Measurements from ENCODE around the gene PRPSAP2. TPM values are rescaled to one million over a fixed set of nuclear protein-coding genes. Genes with fewer than 3 reads are reported as not detected.

The PRPSAP2 gene
- total RNA-seq, 5 donors from 2014 or later (not counting 1 experiment from before 2014, with no cell fraction given): 27.4 to 49.6 (median 39.6) TPM

DNA sequence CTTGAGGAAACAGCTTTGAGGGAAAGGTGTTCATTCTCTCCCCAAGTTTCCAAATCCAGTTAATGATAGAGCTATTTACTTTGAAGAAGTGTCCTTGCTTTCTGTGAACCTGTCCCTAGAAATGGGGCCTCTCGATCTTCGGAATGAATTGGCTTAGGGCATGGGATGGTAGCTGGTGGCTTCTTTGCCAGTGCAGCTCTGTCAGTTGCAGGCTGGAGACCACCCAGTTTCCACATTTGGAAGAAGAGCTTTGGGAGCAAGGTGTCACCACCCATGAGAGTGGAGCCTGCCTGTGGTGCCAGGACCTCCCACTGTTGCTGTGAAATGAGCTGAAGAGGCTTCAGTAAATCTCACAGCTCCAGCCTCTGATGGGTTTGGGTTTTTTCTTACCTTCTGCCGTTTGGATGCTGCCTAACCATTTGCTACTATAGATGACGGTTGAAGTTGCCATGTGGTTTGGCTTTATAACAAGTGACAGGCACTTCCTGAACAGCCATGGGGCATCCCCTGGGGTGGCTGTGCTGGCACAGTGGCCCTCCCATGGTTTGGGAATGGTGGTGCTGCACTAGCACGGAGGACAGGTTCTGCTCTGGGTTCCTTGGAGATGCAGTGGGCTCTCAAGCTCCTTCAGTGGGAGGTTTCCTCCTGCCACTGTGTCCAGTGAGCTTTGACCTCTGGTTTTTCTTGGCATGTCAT, 74.6 kb downstream of the PRPSAP2 start:
- DNase-seq: peak in 8 of 35 experiments; percentile 9 to 35 (median 12)
- POLR2A ChIA-PET: interaction anchor here in 1 of 2 donors (0.7 kb wide), 1 partner anchor 23 kb away, joined by 3 read pairs; no protein-coding TSS in a partner anchor

GRCh38 chr17:18933102-18934058, 75.4 kb downstream of the PRPSAP2 start:
- H3K27ac Mint-ChIP-seq: peak overlapping the region in 1 of 2 donors; percentile 16
- peak in 1 of 4 experiments; percentile 12 for ATAC-seq (replicated peaks in 1 of 4)
- H3K27me3 Mint-ChIP-seq: peaks cover 0 to 1% of the 10 kb centered on the region in 2 donors
- no peaks in the 10 kb centered on the region for H3K9me3 Mint-ChIP-seq
- no peak for DNase-seq
- H3K27ac ChIP-seq (ENCODE audit: low read length): no peak overlapping the region
- no peak overlapping the region for H3K4me3 ChIP-seq (ENCODE audit: control insufficient read depth in 1 of 2, extremely low read depth in 1 of 2, low read length in 1 of 2)
- H3K36me3 ChIP-seq (ENCODE audit: control insufficient read depth in 2 of 2, extremely low read depth in 1 of 2, insufficient read depth in 1 of 2, low read length in 1 of 2): peaks cover 2 to 23% of the 10 kb centered on the region in 2 donors
- peaks cover 0 to 5% of the 10 kb centered on the region in 2 experiments for H3K27me3 ChIP-seq (replicated peaks in 1 of 2; ENCODE audit: control insufficient read depth in 2 of 2, extremely low read depth in 1 of 2, insufficient read depth in 2 of 2, low read length in 1 of 2)
- H3K4me1 Mint-ChIP-seq: peaks cover 14 to 24% (median 17%) of the 10 kb centered on the region in 3 donors
- POLR2A ChIA-PET: interaction anchor here in 1 of 2 donors (0.7 kb wide), 1 partner anchor 22 kb away, joined by 3 read pairs; no protein-coding TSS in a partner anchor
- H3K36me3 Mint-ChIP-seq: peaks cover 23% of the 10 kb centered on the region
- H3K4me1 ChIP-seq (ENCODE audit: control insufficient read depth in 1 of 2, extremely low read depth in 1 of 2, insufficient read depth in 2 of 2, low read length in 2 of 2): peaks cover 0 to 14% of the 10 kb centered on the region in 2 experiments
- 22% methylated on average over 5 of the region's 14 CpGs for WGBS (ENCODE audit: insufficient coverage)
- peak overlapping the region in 1 of 3 donors; percentile 19 for H3K4me3 Mint-ChIP-seq
- H3K9me3 ChIP-seq: no peaks in the 10 kb centered on the region
- CTCF ChIA-PET: interaction anchor here (0.5 to 0.6 kb wide), 2 partner anchors 50 to 228 kb away, joined by 4 read pairs; no protein-coding TSS in a partner anchor

More for the DNA sequence above, 74.6 kb downstream of the PRPSAP2 start:
- H3K27ac Mint-ChIP-seq: no peak overlapping the region
- Histone ChIP-seq H3K4me3 (ENCODE audit: control insufficient read depth in 1 of 2, extremely low read depth in 1 of 2, low read length in 1 of 2) (no peak overlapping the region), H3K27me3 (replicated peaks in 1 of 2; ENCODE audit: control insufficient read depth in 2 of 2, extremely low read depth in 1 of 2, insufficient read depth in 2 of 2, low read length in 1 of 2) (peaks cover 0 to 3% of the 10 kb centered on the region in 2 experiments), H3K36me3 (ENCODE audit: control insufficient read depth in 2 of 2, extremely low read depth in 1 of 2, insufficient read depth in 1 of 2, low read length in 1 of 2) (peaks cover 5 to 23% of the 10 kb centered on the region in 2 donors), H3K9me3 (no peaks in the 10 kb centered on the region), H3K4me1 (ENCODE audit: control insufficient read depth in 1 of 2, extremely low read depth in 1 of 2, insufficient read depth in 2 of 2, low read length in 2 of 2) (peaks cover 0 to 14% of the 10 kb centered on the region in 2 experiments), H3K27ac (ENCODE audit: low read length) (no peak overlapping the region)
- peak overlapping the region in 1 of 3 donors; percentile 19 for H3K4me3 Mint-ChIP-seq
- peaks cover 14 to 24% (median 14%) of the 10 kb centered on the region in 3 donors for H3K4me1 Mint-ChIP-seq
- peaks cover 0 to 1% of the 10 kb centered on the region in 2 donors for H3K27me3 Mint-ChIP-seq
- peaks cover 26% of the 10 kb centered on the region for H3K36me3 Mint-ChIP-seq
- peak in 3 of 4 experiments; percentile 53 to 98 (median 79) for ATAC-seq (replicated peaks in 1 of 4)
- no peaks in the 10 kb centered on the region for H3K9me3 Mint-ChIP-seq
- CTCF ChIA-PET: interaction anchor here (0.6 kb wide), 2 partner anchors 50 to 57 kb away, joined by 3 to 4 read pairs; no protein-coding TSS in a partner anchor
- WGBS (ENCODE audit: insufficient coverage): 45% methylated on average over 5 of the region's 5 CpGs

GRCh38 chr17:18937981-18938691, 80.2 kb downstream of the PRPSAP2 start:
- Mint-ChIP-seq H3K36me3 (no peaks in the 10 kb centered on the region), H3K27me3 (peaks cover 0 to 3% of the 10 kb centered on the region in 2 donors), H3K9me3 (no peaks in the 10 kb centered on the region), H3K4me3 (no peak overlapping the region), H3K4me1 (peaks cover 8 to 18% (median 8%) of the 10 kb centered on the region in 3 donors), H3K27ac (no peak overlapping the region)
- H3K36me3 ChIP-seq (ENCODE audit: control insufficient read depth in 2 of 2, extremely low read depth in 1 of 2, insufficient read depth in 1 of 2, low read length in 1 of 2): no peaks in the 10 kb centered on the region
- ChIA-PET POLR2A (interaction anchor here in 1 of 2 donors (0.6 kb wide), 2 partner anchors 76 to 1901 kb away, joined by 3 to 6 read pairs; no protein-coding TSS in a partner anchor), CTCF (no interaction called here)
- WGBS (ENCODE audit: insufficient coverage): 82% methylated on average over 2 of the region's 8 CpGs
- no peak overlapping the region for H3K27ac ChIP-seq (ENCODE audit: low read length)
- no peaks in the 10 kb centered on the region for H3K9me3 ChIP-seq
- ATAC-seq (replicated peaks in 1 of 4) (no peak), DNase-seq (no peak)
- no peak overlapping the region for H3K4me3 ChIP-seq (ENCODE audit: control insufficient read depth in 1 of 2, extremely low read depth in 1 of 2, low read length in 1 of 2)
- peaks cover 0 to 7% of the 10 kb centered on the region in 2 experiments for H3K27me3 ChIP-seq (replicated peaks in 1 of 2; ENCODE audit: control insufficient read depth in 2 of 2, extremely low read depth in 1 of 2, insufficient read depth in 2 of 2, low read length in 1 of 2)
- H3K4me1 ChIP-seq (ENCODE audit: control insufficient read depth in 1 of 2, extremely low read depth in 1 of 2, insufficient read depth in 2 of 2, low read length in 2 of 2): peaks cover 0 to 2% of the 10 kb centered on the region in 2 experiments

- H3K9me3 ChIP-seq: no peaks in the 10 kb centered on the region
- H3K4me1 Mint-ChIP-seq: peaks cover 2 to 17% (median 3%) of the 10 kb centered on the region in 3 donors
- no peaks in the 10 kb centered on the region for H3K36me3 ChIP-seq (ENCODE audit: control insufficient read depth in 2 of 2, extremely low read depth in 1 of 2, insufficient read depth in 1 of 2, low read length in 1 of 2)
- H3K4me3 ChIP-seq (ENCODE audit: control insufficient read depth in 1 of 2, extremely low read depth in 1 of 2, low read length in 1 of 2): no peak overlapping the region
- peaks cover 0 to 5% of the 10 kb centered on the region in 2 experiments for H3K27me3 ChIP-seq (replicated peaks in 1 of 2; ENCODE audit: control insufficient read depth in 2 of 2, extremely low read depth in 1 of 2, insufficient read depth in 2 of 2, low read length in 1 of 2)
- 80% methylated on average over 1 of the region's 2 CpGs for WGBS (ENCODE audit: insufficient coverage)
- ChIA-PET CTCF (no interaction called here), POLR2A (interaction anchor here in 1 of 2 donors (0.6 to 0.7 kb wide), 2 partner anchors 67 to 1901 kb away, joined by 3 to 6 read pairs; no protein-coding TSS in a partner anchor)
- no peak overlapping the region for H3K27ac ChIP-seq (ENCODE audit: low read length)
- no peaks in the 10 kb centered on the region for H3K9me3 Mint-ChIP-seq
- H3K36me3 Mint-ChIP-seq: no peaks in the 10 kb centered on the region
- H3K27ac Mint-ChIP-seq: no peak overlapping the region
- H3K27me3 Mint-ChIP-seq: peaks cover 0 to 3% of the 10 kb centered on the region in 2 donors
- ATAC-seq (replicated peaks in 1 of 4): no peak
- no peaks in the 10 kb centered on the region for H3K4me1 ChIP-seq (ENCODE audit: control insufficient read depth in 1 of 2, extremely low read depth in 1 of 2, insufficient read depth in 2 of 2, low read length in 2 of 2)
- H3K4me3 Mint-ChIP-seq: no peak overlapping the region
- DNase-seq: no peak
Observed at GRCh38 chr17:18938692-18939023, 80.7 kb downstream of the PRPSAP2 start.

- WGBS (ENCODE audit: insufficient coverage): 65% methylated on average over 4 of the region's 5 CpGs
- POLR2A ChIA-PET: no interaction called here
Observed at GRCh38 chr17:18944646-18945045, 86.7 kb downstream of the PRPSAP2 start.

More at GRCh38 chr17:18944646-18945045, 86.7 kb downstream of the PRPSAP2 start:
- Histone ChIP-seq H3K4me1 (ENCODE audit: control insufficient read depth in 1 of 2, extremely low read depth in 1 of 2, insufficient read depth in 2 of 2, low read length in 2 of 2) (no peaks in the 10 kb centered on the region), H3K36me3 (ENCODE audit: control insufficient read depth in 2 of 2, extremely low read depth in 1 of 2, insufficient read depth in 1 of 2, low read length in 1 of 2) (no peaks in the 10 kb centered on the region), H3K27me3 (replicated peaks in 1 of 2; ENCODE audit: control insufficient read depth in 2 of 2, extremely low read depth in 1 of 2, insufficient read depth in 2 of 2, low read length in 1 of 2) (peaks cover 0 to 15% of the 10 kb centered on the region in 2 experiments), H3K4me3 (ENCODE audit: control insufficient read depth in 1 of 2, extremely low read depth in 1 of 2, low read length in 1 of 2) (no peak overlapping the region), H3K27ac (ENCODE audit: low read length) (no peak overlapping the region), H3K9me3 (no peaks in the 10 kb centered on the region)
- Mint-ChIP-seq H3K27ac (no peak overlapping the region), H3K4me3 (no peak overlapping the region), H3K4me1 (peaks cover 4 to 25% (median 6%) of the 10 kb centered on the region in 3 donors), H3K36me3 (no peaks in the 10 kb centered on the region), H3K27me3 (peaks cover 0 to 3% of the 10 kb centered on the region in 2 donors), H3K9me3 (no peaks in the 10 kb centered on the region)
- ATAC-seq (replicated peaks in 1 of 4) (no peak), DNase-seq (no peak)
- CTCF ChIA-PET: interaction anchor here (0.7 to 3.4 kb wide), 2 partner anchors 17 to 58 kb away, joined by 4 to 10 read pairs; no protein-coding TSS in a partner anchor
